ENCODE data around the gene DUOX1. TPM values are rescaled to one million over a fixed set of nuclear protein-coding genes. Genes with fewer than 3 reads are reported as not detected.

DUOX1 gene
- polyA plus RNA-seq, 1 of the 3 experiments (the other 2 are of a cell fraction), result not detected

GRCh38 chr15:45106002-45106790 is 23.6 kb upstream of the DUOX1 start (continued):
- TF ChIP-seq NRF1 (IDR thresholded peaks at IDR 0.05; ENCODE audit: low read depth, low read length) (no peak), GABPA (IDR thresholded peaks at IDR 0.05; ENCODE audit: low read depth) (no peak), TEAD4 (IDR thresholded peaks at IDR 0.05; ENCODE audit: borderline replicate concordance, insufficient read depth) (no peak), FOSL2 (IDR thresholded peaks at IDR 0.05; ENCODE audit: borderline replicate concordance, low read depth) (no peak), FOXJ3 (CRISPR knock-in tag; IDR thresholded peaks at IDR 0.05) (no peak), EP300 (IDR thresholded peaks at IDR 0.05; ENCODE audit: borderline replicate concordance in 1 of 2, low read depth in 1 of 2, low read length in 1 of 2) (no peak), IRF3 (IDR thresholded peaks at IDR 0.05; ENCODE audit: low read depth, low read length) (no peak), USF2 (IDR thresholded peaks at IDR 0.05; ENCODE audit: borderline replicate concordance, low read depth, low read length) (no peak), CHD2 (IDR thresholded peaks at IDR 0.05; ENCODE audit: low read length, partially characterized antibody) (no peak), MEF2A (IDR thresholded peaks at IDR 0.05; ENCODE audit: borderline replicate concordance, low read depth) (no peak), RFX5 (IDR thresholded peaks at IDR 0.05; ENCODE audit: low read length) (no peak)
- TF ChIP-seq, protein P1, sequence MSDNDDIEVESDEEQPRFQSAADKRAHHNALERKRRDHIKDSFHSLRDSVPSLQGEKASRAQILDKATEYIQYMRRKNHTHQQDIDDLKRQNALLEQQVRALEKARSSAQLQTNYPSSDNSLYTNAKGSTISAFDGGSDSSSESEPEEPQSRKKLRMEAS (IDR thresholded peaks at IDR 0.05; ENCODE audit: low read depth), result no peak

- Histone ChIP-seq H3K36me3 (replicated peaks in 1 of 2; ENCODE audit: control insufficient read depth in 1 of 2, insufficient read depth in 2 of 2, low read length in 1 of 2) (no peaks in the 10 kb centered on the region), H3K4me3 (ENCODE audit: low read depth in 2 of 2, low read length in 1 of 2) (no peak overlapping the region), H3K27ac (ENCODE audit: low read depth in 2 of 2, low read length in 1 of 2) (no peak overlapping the region), H3F3A (replicated peaks; ENCODE audit: insufficient read depth) (no peaks in the 10 kb centered on the region), H3K27me3 (ENCODE audit: insufficient read depth) (peaks cover 35% of the 10 kb centered on the region), H2AFZ (ENCODE audit: low read depth) (no peak overlapping the region), H4K20me1 (ENCODE audit: insufficient read depth) (no peaks in the 10 kb centered on the region), H3K4me1 (ENCODE audit: control insufficient read depth in 1 of 2, insufficient read depth in 2 of 2, low read depth in 1 of 2, low read length in 1 of 2) (peaks cover 0 to 10% of the 10 kb centered on the region in 2 experiments; a peak in 1 of 4 replicates), H3K9me3 (no peaks in the 10 kb centered on the region), H3K4me2 (no peak overlapping the region), H3K9me2 (no peaks in the 10 kb centered on the region), H3K79me2 (ENCODE audit: insufficient read depth) (no peaks in the 10 kb centered on the region), H3K9ac (no peak overlapping the region)
- DNase-seq, result no peak
- ChIA-PET POLR2A (no interaction called here), CTCF (interaction anchor here (2.9 kb wide), 1 partner anchor 10 kb away, joined by 15 read pairs; no protein-coding TSS in a partner anchor)
- TF ChIP-seq USF1 (IDR thresholded peaks at IDR 0.05; ENCODE audit: borderline replicate concordance, low read depth) (no peak), TAF1 (IDR thresholded peaks at IDR 0.05; ENCODE audit: borderline replicate concordance, low read depth, low read length) (no peak), TEAD4 (IDR thresholded peaks at IDR 0.05; ENCODE audit: borderline replicate concordance, insufficient read depth) (no peak), CHD2 (IDR thresholded peaks at IDR 0.05; ENCODE audit: low read length, partially characterized antibody) (no peak), PBX3 (IDR thresholded peaks at IDR 0.05) (no peak), GATA2 (CRISPR knock-in tag; IDR thresholded peaks at IDR 0.05) (no peak), RAD21 (IDR thresholded peaks at IDR 0.05; ENCODE audit: low read length) (no peak), EZH2phosphoT487 (IDR thresholded peaks at IDR 0.05; ENCODE audit: borderline replicate concordance, low read depth) (no peak), YY1 (IDR thresholded peaks at IDR 0.05; ENCODE audit: low read depth) (no peak), RXRA (IDR thresholded peaks at IDR 0.05; ENCODE audit: borderline replicate concordance, low read depth) (no peak), SMC3 (IDR thresholded peaks at IDR 0.05; ENCODE audit: low read depth, low read length) (no peak)
- TF ChIP-seq, protein P1 (IDR thresholded peaks at IDR 0.05; ENCODE audit: low read depth), result no peak
- TF ChIP-seq, protein P2, sequence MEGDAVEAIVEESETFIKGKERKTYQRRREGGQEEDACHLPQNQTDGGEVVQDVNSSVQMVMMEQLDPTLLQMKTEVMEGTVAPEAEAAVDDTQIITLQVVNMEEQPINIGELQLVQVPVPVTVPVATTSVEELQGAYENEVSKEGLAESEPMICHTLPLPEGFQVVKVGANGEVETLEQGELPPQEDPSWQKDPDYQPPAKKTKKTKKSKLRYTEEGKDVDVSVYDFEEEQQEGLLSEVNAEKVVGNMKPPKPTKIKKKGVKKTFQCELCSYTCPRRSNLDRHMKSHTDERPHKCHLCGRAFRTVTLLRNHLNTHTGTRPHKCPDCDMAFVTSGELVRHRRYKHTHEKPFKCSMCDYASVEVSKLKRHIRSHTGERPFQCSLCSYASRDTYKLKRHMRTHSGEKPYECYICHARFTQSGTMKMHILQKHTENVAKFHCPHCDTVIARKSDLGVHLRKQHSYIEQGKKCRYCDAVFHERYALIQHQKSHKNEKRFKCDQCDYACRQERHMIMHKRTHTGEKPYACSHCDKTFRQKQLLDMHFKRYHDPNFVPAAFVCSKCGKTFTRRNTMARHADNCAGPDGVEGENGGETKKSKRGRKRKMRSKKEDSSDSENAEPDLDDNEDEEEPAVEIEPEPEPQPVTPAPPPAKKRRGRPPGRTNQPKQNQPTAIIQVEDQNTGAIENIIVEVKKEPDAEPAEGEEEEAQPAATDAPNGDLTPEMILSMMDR (IDR thresholded peaks at IDR 0.05), result no peak
- no CpG with 5 or more reads among the region's 10 CpGs for WGBS (ENCODE audit: low lambda C conversion rate)
Observed at GRCh38 chr15:45107941-45108630, 21.7 kb upstream of the DUOX1 start.
